Stimulated activated CD4-positive, alpha-beta T cell treated with anti-CD3 and anti-CD28 coated beads, Interleukin-4, amount 100 ng/mL, for 24 hours (primary cell): Measurements from ENCODE around the gene OAS2.
A peak's percentile ranks its signal among the peaks of the same experiment; 100 is the strongest.

ENCODE experiments used
- DNase-seq: peaks from one replicate; pipeline ENCODE4 v3.0.0-alpha.2; 2020

Gene OAS2, protein sequence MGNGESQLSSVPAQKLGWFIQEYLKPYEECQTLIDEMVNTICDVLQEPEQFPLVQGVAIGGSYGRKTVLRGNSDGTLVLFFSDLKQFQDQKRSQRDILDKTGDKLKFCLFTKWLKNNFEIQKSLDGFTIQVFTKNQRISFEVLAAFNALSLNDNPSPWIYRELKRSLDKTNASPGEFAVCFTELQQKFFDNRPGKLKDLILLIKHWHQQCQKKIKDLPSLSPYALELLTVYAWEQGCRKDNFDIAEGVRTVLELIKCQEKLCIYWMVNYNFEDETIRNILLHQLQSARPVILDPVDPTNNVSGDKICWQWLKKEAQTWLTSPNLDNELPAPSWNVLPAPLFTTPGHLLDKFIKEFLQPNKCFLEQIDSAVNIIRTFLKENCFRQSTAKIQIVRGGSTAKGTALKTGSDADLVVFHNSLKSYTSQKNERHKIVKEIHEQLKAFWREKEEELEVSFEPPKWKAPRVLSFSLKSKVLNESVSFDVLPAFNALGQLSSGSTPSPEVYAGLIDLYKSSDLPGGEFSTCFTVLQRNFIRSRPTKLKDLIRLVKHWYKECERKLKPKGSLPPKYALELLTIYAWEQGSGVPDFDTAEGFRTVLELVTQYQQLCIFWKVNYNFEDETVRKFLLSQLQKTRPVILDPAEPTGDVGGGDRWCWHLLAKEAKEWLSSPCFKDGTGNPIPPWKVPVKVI

DNA sequence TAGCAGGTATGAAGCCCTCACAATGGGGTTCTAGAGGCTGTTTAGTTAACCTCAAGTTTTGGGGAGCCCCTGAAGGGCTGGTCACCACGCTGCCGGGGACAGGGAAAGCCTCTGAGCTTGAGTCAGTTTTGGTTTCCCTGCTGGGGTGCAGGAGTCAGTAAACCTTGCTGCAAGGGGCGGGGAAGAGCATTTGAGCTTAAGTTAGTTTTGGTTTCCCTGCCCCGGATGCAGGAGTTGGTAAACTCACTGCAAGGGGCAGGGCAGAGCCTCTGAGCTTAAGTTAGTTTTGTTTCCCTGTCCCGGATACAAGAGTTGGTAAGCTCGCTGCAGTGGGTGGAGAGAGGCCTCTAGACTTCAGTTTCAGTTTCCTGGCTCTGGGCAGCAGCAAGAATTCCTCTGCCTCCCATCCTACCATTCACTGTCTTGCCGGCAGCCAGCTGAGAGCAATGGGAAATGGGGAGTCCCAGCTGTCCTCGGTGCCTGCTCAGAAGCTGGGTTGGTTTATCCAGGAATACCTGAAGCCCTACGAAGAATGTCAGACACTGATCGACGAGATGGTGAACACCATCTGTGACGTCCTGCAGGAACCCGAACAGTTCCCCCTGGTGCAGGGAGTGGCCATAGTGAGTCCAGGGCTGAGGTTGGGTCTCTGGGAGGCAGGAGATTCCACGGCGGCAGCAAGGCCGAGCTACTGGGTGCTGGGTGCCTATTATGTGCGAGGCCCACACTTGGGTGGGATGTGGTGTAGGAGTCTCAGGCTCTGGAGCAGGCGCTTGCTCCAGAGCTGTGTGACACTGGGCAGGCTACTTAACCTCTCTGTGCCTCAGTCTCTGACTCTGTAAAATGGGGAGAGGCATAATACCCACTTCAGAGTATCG lies at the start of gene OAS2:
TSS of gene OAS2 (plus strand) at position 357 of the 878 bp plus-strand sequence. CDS start at position 447, 90 bp downstream.
- peak; percentile 84 for DNase-seq

DNA sequence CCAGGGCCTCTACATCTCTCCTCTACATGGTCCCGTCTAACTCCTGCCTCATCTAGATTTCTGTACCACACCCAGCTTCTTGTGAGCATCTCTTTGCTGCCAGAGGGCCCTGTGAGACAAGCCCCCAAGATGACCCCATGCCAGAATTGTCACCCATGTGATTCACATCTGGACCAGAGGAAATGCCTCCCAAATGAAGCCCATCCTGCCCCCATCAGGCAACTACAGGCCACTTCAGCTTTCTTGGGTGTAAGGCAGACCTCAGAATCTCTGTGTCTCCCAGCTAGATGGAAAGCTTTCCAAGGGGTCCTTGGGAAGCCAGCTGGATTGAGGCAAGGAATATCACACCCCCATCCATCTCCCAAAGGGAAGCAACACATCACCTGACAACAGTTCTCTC lies 49.3 kb upstream of the OAS2 start:
- no peak for DNase-seq

DNA sequence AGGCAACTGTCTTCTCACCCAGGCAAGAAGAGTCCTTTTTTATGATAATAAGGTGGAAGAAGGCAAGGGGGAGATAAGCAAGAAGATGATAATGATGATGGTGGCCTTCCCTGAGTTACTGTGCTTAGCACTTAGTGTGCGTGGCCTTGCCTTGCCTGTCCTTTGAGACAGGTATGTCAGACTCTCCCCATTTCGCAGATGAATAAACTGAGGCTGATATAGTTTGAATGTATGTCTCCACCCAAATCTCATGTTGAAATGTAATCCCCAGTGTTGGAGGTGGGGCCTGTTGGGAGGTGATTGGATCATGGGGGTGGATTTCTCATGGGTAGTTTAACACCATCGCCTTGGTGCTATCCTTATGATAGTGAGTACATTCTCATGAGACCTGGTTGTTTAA lies 48.6 kb upstream of the OAS2 start:
- DNase-seq = no peak

DNA sequence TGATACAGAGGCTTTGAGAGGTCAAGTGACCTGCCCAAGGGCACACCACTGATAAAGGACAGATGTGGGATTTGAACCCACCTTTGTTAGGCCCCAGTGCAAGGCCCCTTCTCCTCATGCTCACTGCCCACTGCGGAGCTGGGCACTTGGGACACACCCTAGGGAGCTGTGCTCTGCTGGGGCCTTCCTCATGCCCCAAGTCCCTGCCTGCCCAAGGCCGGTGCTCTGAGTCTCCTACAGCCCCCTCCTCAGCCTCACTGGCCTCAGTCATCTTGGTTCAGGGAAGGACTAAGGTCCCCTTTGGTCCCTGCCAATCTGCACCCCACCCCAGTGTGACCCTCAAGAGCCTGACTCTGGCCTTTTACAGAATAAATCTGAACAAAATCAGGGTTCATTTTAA lies 48.0 kb upstream of the OAS2 start:
- DNase-seq = no peak

DNA sequence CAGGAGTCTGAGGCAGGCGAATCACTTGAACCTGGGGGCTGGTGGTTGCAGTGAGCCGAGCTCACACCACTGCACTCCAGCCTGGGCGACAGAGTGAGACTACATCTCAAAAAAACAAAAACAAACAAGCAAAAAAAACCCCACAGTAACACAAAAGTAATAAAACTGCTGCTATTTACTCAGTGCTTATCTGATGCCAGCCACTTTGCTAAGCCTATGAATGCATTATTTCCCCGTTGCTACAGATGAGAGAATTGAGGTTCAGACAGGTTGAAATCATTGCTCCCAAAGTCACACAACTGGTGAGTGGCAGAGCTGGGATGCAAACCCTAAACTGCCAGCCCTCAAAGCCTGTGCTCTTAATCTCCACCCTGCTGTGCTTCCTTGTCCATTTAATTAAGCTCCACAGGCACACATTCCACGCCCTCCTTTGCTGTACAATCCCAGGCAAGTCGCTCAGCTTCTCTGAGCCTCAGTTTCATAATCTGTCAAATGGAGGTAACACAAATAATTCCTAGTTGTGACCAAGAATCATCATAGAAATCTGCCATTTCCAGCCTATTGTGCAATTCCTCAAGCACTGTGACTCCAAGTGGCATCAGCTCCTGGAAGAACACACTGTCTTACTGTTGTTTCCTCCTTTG lies 45.7 kb upstream of the OAS2 start:
- no peak for DNase-seq

DNA sequence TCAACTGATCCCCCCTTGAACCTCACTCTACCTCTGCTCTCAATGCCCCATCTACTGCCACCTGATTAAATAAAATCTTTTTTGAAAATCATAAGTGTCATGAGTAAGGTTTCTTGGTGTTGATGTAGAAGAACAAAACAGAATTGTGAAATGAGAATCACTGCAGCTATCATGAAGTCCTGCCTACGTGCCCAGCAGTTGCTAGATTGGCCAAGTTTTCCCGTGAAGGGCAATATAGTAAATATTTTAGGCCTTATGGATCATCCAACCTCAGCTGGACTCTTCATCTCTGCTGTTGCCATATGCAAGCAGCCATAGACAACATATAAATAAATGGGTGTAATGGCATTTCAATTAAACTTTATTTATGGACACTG lies 45.2 kb upstream of the OAS2 start:
- DNase-seq = no peak

DNA sequence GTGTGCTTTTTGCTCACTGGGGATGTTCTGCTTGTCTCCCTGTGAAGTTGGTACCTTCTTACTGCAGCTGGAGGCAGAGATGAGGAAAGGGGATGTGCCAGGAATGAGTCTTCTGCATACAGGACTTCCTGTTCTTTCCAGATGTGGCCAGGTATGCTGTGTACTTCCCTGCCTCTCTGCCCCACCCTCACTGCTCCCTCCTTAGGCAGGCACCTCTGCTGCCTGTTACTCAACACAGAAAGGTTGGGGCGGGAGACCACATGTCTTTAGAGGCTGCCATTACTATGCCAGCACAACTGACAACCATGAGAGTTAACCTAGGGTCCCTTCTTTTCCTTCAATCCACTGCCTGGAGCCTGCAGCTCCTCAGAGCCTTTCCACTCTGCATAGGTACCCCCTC lies 42.1 kb upstream of the OAS2 start:
- no peak for DNase-seq

DNA sequence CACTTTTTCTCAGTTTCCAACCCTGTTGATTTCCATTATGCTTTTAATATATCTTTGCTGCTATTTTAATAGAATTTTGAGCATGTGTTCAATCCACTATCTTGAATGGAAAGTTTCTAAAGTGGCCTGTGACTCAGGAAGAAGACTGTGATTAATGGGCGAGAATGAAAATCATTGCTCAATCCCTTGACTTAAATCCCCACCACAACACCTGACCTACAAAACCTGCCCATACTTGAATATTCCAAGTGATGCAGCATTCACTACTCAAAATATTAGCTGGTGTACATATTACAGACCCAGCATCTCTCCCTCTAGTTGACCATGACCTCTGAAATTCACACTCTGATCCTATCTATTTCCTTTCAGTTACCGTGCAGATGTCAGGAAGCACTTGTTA lies 41.4 kb upstream of the OAS2 start:
- DNase-seq = no peak

DNA sequence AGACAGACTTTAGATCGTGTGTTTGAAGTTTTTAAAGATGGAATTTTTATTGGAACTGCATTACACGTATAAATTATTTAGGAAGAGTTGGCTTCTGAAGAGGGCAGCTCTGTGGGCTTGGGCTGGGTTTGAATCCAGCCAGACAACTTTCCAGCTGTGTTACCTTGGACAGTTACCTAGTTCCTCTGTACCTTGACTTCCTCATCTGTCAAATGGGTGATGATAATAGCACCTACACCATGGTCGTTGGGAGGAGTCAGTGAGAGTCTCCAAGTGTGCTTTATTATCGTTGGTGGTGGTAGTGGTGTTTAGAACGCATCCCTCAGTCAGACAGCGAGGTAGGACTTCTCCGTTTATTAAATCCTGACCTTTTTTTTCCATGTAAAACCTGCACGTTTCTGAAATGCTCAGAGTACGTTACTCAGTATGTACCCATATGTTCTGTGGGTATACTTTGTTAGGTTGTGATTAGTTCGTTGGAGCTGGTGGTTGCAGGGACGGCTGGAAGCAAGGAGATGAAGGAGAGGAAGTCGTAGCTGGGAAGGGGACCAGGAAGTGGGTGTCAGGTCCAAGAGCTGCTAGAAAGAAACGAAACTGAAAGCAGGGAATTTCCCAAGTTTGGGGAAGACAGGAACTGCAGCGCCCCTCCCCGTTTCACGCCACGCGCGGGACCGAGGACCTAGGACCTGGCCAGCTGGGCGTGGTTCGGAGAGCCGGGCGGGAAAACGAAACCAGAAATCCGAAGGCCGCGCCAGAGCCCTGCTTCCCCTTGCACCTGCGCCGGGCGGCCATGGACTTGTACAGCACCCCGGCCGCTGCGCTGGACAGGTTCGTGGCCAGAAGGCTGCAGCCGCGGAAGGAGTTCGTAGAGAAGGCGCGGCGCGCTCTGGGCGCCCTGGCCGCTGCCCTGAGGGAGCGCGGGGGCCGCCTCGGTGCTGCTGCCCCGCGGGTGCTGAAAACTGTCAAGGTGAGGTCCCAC lies 40.3 kb upstream of the OAS2 start, which contains the start of gene OAS3:
TSS of gene OAS3 (plus strand) at position 734 of the 979 bp plus-strand sequence. CDS start at position 791, 57 bp downstream.
- DNase-seq = peak; percentile 61

DNA sequence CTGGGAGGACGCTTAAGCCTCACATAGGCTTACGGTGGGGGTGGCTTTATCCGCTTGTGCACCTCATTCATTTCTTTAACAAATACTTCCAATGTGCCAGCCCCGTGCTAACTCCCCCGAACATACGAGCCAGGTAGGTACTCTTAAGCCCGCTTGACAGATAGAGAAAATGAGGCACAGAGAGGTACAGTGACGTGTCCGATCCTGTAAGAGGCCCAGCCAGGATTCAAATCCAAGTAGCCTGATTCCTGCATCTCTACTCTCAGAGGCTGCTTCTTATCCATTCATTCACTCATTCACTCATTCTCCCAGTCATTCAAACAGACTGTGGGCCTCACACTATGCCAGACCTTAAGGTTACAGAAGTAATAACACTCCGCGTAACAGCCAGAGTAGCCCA lies 39.6 kb upstream of the OAS2 start:
- no peak for DNase-seq

DNA sequence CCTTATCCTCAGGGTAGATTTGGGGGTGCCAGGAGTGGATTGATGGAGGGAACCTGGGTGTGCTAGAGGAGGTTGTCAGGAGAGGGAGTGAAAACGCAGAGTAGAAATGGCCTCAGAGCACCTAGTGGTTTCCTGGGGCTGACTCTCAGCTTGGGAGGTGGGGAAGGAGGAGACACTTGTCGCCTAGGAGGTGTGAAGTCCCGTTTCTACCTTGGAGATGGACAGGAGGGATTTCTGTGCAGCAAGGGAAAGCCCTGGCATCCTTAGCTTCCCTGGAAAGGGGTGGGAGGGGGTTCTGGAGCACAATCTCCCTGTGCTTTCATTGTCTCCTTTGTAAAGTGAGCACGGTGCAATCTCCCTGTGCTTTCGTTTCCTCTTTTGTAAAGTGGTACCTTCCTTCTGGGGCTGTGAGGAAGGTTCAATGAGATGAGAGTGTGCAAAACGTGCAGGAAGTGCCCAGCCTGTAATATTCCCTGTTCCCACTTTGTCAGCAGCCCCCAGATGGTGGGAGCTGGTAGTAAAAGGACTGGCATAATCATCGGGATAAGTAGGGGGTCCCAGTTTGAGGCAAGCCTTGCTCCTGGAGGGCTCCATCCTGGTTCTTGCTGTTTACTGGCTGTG lies 38.4 kb upstream of the OAS2 start:
- no peak for DNase-seq

DNA sequence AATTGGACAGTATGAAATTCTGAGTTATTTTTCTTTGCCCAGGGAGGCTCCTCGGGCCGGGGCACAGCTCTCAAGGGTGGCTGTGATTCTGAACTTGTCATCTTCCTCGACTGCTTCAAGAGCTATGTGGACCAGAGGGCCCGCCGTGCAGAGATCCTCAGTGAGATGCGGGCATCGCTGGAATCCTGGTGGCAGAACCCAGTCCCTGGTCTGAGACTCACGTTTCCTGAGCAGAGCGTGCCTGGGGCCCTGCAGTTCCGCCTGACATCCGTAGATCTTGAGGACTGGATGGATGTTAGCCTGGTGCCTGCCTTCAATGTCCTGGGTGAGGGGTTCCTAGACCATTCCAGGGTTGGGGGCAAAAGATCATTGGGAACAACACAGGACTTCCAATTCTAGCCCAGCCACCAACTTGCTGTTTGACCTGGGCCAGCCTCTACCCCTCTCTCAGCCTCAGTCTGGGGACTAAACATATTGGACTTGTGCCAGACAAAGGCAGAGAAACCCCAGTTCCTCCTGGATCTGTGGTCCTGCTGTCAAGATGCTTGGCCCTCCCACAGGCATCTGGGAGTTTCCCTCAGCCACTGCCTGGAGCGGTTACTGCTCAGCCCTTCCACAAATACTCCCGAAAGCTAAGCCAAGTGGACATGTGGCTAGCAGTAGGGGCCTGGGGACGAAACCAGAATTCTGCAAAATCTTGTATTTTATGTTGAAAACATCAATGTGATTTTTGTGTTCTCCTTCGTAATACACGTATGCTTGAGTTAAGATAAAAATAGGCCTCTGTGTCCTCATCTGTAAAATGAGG lies 36.6 kb upstream of the OAS2 start:
- no peak for DNase-seq

DNA sequence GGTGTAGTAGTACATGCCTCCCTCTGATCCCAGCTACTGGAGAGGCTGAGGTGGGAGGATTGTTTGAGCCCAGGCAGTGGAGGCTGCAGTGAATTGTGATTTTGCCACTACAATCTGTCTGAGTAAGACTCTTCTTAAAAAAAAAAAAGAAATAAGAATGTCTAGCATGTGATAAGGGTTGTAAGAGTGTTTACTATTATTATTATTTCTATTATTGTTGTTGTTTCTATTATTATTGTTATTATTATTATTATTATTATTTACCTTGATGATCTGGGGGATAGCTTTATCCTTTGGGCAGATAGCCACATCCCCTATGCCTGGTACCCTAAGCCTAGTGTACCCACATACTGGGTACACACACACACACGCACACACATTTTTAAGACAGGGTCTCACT lies 35.7 kb upstream of the OAS2 start:
- no peak for DNase-seq

DNA sequence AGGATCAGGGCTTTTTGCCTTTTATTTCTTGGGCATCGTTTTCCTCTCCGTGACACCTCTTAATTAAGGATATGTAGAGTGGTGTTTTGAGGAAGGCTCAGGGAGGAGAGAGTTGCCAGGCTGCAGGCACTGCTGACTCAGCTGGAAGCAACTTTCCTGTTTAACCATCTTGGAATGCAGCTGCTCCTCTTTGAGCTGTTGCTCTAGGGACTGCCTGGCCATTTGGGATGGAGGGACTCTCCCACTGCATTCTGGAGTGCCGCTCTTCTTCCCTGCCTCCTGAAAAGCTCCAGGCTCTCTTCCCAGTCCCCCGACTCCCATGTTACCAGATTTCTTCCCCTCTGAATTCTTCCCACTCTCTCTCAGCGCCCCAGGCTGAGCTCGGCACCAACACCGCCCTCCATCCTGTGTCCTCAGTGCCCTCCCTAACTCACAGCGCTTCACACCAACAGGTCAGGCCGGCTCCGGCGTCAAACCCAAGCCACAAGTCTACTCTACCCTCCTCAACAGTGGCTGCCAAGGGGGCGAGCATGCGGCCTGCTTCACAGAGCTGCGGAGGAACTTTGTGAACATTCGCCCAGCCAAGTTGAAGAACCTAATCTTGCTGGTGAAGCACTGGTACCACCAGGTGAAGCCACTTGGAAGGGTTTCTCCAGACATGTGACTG lies 34.2 kb upstream of the OAS2 start:
- DNase-seq = no peak

DNA sequence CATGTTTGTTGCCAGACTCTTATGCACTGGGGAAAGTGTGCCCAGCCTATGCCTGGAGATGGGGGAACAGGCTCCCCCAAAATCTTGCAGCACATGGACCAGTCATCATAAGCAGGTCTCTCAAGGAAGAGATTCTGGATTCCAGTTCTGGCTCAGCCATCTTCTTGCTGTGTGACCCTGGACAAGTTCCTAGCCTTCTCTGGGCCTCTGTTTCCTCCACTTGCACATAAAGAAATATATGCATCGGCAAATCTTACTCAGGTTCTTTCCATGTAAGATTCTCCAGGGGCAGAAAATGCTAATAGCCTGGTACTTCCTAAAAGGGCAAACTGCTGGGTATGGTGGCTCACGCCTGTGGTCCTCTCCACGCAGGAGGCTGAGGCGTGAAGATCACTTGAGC lies 32.8 kb upstream of the OAS2 start:
- no peak for DNase-seq

DNA sequence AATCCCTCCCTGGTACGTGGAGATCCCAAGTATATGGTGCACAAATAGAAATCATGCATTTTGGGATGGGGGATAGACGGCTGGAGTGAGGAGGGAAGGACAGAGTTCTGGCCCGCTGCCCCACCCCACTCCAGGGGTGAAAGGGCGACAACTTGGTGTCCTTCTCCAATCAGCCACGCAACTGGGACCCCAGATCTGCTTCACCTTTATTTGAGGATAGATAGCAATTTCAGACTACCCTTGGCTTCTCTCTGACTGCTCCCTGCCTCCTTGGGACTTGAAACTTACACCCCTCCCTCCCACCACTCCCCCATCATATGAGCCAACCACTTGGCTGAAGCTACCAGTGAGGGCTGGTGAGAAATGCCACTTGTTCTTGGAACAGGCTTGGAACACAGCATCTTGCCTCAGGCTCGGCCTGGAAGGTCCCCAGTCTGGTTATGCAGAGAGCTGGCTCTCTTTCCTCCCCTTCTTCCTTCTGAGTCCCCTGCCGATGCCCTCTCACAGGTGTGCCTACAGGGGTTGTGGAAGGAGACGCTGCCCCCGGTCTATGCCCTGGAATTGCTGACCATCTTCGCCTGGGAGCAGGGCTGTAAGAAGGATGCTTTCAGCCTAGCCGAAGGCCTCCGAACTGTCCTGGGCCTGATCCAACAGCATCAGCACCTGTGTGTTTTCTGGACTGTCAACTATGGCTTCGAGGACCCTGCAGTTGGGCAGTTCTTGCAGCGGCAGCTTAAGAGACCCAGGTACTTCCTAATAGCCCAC lies 31.9 kb upstream of the OAS2 start:
- no peak for DNase-seq

DNA sequence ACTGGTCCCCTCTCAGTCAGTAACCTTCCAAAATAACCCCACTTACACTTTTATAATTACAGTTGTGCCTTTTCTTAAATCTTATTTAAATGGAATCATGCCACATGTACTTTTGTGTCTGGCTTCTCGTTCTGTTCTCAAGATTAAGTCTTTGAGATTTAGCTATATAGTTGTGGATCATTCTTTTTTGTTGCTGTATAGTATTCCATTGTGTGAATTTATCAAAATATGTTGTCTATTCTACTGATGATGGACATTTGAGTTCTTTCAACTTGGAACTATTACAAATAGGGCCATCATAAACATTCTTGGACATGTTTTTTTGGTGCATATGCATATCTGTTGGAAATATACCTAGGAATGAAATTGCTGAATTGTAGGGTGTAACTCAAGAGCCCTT lies 31.0 kb upstream of the OAS2 start:
- no peak for DNase-seq

DNA sequence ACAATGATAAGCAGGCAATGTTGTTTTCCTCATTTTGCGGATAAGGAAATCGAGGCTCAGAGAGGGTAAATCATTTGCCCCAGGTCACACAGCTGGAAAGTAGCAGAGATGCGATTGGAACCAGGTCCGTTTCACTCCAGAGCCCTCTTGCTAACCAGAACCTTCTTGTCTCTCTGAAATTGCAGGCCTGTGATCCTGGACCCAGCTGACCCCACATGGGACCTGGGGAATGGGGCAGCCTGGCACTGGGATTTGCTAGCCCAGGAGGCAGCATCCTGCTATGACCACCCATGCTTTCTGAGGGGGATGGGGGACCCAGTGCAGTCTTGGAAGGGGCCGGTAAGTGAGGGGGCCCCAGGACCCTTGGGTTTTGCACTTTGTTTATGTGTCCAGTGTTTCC lies 30.6 kb upstream of the OAS2 start:
- no peak for DNase-seq

DNA sequence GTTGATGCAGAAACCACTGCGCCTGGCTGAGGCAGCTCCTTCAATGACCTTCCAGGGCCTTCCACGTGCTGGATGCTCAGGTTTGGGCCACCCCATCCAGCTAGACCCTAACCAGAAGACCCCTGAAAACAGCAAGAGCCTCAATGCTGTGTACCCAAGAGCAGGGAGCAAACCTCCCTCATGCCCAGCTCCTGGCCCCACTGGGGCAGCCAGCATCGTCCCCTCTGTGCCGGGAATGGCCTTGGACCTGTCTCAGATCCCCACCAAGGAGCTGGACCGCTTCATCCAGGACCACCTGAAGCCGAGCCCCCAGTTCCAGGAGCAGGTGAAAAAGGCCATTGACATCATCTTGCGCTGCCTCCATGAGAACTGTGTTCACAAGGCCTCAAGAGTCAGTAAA lies 29.5 kb upstream of the OAS2 start:
- DNase-seq = no peak
